Suppressor macrophage treated with lipopolysaccharide for 4 hours (primary cell): Measurements from ENCODE around the gene LYZL1.
"Not testable (repeated sequence)": the region's sequence is repeated elsewhere in the genome, so short reads cannot be mapped to it uniquely, and the experiment has no call there.

ENCODE experiments used
- DNase-seq: peaks from one replicate; pipeline ENCODE4 v3.0.0-alpha.2; 2020

Gene LYZL1

DNA sequence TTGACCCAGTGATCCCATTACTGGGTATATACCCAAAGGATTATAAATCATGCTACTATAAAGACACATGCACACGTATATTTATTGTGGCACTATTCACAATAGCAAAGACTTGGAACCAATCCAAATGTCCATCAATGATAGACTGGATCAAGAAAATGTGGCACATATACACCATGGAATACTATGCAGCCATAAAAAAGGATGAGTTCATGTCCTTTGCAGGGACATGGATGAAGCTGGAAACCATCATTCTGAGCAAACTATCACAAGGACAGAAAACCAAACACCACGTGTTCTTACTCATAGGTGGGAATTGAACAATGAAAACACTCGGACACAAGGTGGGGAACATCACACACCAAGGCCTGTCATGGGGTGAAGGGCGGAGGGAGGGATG is 48.7 kb downstream of the LYZL1 start:
- not testable (repeated sequence) for DNase-seq

- DNase-seq: no peak
These were observed 54.8 kb downstream of the LYZL1 start for GRCh38 chr10:29343607-29344038.

GRCh38 chr10:29344073-29344820 is 55.4 kb downstream of the LYZL1 start:
- DNase-seq: peak; percentile 41

DNA sequence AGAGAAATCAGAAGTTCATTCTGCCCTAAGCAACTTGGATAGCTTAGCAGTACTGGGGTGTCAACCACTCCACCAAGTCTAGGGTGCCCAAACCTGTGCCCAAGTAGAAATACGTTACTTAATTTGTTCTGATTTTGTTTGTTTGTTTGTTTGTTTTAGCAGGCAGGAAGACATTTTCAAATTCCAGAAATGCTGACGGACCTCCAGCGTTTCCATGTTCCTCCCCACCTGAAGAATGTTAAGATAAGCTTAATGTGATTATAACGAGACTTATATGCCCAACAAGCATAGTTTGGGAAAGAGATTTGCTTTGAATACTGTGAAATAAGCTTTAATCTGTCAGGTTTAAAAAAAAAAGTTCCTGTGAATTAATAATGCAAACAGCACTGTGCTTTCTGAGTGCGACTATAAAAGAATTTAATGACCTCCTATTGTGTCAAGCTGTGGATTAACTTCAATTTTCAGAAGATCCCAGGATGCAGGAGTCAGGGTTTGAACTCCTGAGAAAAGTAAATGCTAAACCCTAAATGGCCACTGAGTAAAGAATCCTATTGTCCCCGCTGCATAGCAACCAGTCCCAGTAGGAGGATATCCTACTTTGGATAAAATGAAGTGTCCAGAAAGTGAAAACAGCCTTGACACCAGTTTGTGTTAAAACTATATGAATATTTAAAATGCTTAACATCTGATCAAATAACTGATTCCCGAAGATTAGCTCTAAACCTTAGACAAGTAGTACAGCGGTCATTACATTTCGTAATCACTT is 56.5 kb downstream of the LYZL1 start:
- DNase-seq: no peak

DNA sequence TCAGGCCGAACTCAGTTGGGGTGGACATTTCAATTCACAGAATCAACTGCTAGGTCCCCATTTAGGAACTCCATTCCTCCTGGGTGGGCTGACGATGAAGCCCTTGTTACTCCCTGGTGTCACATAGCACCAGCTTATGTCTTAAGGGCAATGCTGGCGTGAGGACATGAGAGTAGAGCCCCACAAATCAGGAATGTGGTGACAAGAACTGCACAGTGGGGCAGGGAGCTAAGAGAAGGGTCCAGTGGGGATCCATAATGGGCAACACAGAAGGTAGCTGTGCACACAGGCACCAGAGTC is 57.0 kb downstream of the LYZL1 start:
- DNase-seq: no peak

GRCh38 chr10:29346296-29347001 is 57.6 kb downstream of the LYZL1 start:
- no peak for DNase-seq

- DNase-seq: no peak
These were observed 60.0 kb downstream of the LYZL1 start for GRCh38 chr10:29348836-29349235.

- DNase-seq: no peak
These were observed 64.4 kb downstream of the LYZL1 start for GRCh38 chr10:29353305-29353704.

- DNase-seq: no peak
These were observed 65.2 kb downstream of the LYZL1 start for GRCh38 chr10:29353887-29354561.

DNA sequence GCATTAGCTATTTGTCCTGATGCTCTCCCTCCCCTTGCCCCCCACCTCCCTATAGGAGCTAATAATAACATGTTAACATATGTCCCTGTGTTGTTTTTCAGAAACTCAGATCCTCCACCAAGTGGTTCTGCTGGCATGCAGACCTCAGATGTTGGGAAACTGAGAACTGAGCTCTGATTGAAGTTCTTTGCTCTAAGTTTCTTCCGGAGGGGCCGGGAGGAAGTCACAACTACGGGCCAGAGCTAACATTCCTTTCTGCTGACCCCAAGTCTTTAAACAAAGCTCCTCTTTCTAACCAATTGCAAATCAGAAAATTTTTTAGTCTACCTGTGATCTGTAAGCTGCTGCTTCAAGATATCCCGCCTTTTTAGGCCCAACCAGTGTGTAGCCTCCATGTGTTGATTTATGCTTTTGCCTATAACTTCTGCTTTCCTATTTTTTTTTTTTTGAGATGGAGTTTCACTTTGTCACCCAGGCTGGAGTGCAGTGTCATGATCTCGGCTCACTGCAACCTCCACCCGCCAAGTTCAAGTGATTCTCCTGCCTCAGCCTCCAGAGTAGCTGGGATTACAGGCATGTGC is 66.6 kb downstream of the LYZL1 start:
- peak; percentile 3 for DNase-seq

DNA sequence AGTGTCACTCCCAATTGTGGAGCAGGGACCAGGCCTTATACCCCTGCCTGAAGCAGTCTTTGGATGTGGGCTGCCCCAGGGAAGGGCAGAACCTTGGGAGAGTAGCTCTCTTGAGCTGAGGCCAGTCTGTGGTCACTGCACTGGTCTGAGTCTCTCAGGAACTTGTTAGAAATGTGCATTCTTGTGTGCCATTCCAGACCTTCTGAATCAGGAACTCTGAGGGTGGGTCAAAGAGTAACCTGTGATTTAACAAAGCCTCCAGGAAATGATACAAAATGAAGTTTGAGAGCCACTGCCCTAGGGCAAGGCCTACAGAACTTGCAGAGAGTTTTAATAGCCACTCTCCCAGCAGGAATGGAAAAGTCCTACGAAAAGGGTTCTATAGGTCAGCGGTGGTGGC is 68.1 kb downstream of the LYZL1 start:
- no peak for DNase-seq

DNA sequence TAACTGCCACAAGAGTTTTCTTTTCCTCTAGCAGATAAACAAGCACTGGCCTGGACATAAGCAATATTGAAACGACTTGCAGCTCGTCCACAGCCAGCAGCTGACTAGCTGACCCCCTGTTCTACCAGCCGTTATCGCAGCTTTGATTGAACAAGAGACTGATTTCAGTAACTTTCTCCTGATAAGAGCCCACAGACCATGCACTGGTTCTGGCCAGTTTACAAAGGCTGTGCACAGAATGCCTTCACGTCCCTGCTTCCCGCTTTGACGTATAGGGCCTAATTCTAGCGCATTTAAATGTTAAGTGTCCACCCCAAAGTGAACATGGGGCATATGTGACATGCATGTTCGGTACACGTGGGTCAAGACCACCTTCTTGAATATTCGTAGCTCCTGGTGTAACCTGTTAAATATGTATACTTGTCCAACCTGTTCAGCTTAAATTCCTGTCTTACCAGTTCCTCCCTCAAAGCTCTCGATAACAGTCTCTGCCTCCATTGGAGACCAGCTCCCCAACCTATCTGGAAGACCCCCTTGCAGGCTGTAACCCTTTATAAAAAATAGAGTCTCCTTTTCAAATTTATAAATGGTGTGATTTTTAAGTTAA is 69.2 kb downstream of the LYZL1 start:
- no peak for DNase-seq

- not testable (repeated sequence) for DNase-seq
These were observed 71.5 kb downstream of the LYZL1 start for GRCh38 chr10:29360215-29360853.
